Measurements from ENCODE around the gene SLBP.

Gene SLBP

DNA sequence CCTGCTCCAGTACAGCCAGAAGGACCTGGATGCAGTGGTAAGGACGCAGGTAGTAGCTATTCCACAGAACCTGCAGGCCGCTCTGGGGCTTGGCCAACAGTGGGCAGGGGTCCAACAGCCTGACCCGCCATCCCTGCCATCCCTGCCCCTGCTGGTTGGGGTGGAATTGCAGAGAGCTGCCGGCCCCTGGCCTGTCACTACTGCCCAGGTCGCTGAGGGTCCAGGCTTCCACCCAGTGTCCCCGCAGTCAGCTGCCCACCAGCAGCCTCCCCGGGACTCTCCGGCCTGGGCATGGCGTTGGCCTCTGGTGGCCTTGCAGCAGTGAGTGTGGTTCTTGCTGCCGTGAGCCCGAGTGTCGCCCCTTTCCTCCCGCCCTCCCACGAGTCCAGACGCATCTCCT, 25.5 kb upstream of the SLBP start:
- H3K4me3 ChIP-seq, result peak overlapping the region in 5 of 10 experiments; percentile 4 to 36 (median 26); a peak in 7 of 20 replicates

DNA sequence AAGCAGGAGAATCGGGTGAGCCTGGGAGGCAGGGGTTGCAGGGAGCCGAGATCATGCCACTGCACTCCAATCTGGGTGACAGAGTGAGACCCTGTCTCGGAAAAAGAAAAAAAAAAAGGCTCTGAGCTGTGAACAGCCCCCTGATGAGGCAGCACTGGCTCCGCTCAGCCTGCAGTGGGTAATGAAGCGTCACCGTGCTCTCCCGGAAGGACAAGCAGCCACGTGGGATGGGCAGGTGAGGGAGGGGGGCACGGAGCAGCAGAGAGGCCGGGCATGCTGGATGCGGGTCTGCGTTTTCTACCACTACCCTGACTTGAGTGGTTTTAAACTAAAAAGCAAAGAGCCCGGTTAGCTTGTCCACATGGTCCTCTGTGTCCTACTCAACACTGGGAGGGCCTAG, 24.7 kb upstream of the SLBP start:
- peaks cover 29 to 48% (median 38%) of the 10 kb centered on the region in 11 experiments for H3K9me3 ChIP-seq (replicated peaks in 1 of 11)
- H4K20me1 ChIP-seq, result peaks cover 0 to 88% (median 36%) of the 10 kb centered on the region in 11 experiments; a peak in 16 of 22 replicates
- H3K4me3 ChIP-seq, result peak overlapping the region in 1 of 10 experiments; percentile 28; a peak in 2 of 20 replicates
- TF ChIP-seq Cebpa-rat (IDR thresholded peaks at IDR 0.05), result no peak
- no peak overlapping the region for H3K4me2 ChIP-seq
- H3K36me3 ChIP-seq, result peaks cover 75 to 100% (median 99%) of the 10 kb centered on the region in 11 experiments
- H3K27me3 ChIP-seq, result no peaks in the 10 kb centered on the region
- no peak overlapping the region for H3K9ac ChIP-seq
- no peak overlapping the region for H3K27ac ChIP-seq
- peaks cover 18 to 30% (median 26%) of the 10 kb centered on the region in 10 experiments for H3K4me1 ChIP-seq

More for the DNA sequence above, 25.5 kb upstream of the SLBP start:
- peaks cover 18 to 33% (median 30%) of the 10 kb centered on the region in 10 experiments for H3K4me1 ChIP-seq
- peaks cover 29 to 48% (median 38%) of the 10 kb centered on the region in 11 experiments for H3K9me3 ChIP-seq (replicated peaks in 1 of 11)
- no peak overlapping the region for H3K4me2 ChIP-seq
- H3K36me3 ChIP-seq, result peaks cover 68 to 100% (median 99%) of the 10 kb centered on the region in 11 experiments
- TF ChIP-seq Cebpa-rat (IDR thresholded peaks at IDR 0.05), result no peak
- peaks cover 0 to 88% (median 39%) of the 10 kb centered on the region in 11 experiments; a peak in 14 of 22 replicates for H4K20me1 ChIP-seq
- H3K9ac ChIP-seq, result no peak overlapping the region
- no peaks in the 10 kb centered on the region for H3K27me3 ChIP-seq
- H3K27ac ChIP-seq, result no peak overlapping the region

DNA sequence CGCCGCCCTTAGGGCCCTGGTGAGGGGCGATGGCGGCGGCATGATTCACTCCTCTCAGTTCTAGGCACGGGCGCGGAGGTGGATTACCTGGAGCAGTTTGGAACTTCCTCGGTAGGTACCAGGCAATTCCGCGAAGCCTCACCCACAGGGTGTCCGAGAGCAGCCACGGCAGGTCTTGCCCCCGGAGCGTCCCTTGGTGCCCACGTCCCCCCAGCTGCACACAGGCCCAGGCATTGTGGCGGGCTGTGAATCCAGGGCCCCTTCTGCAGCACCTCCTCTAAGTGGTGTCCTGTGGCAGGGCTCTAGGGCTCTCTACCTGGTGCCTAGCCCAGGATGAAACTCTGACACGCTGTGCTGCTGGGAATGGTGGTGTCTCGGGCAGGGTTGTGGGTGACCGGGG, 23.1 kb upstream of the SLBP start:
- no peak overlapping the region for H3K27ac ChIP-seq
- peaks cover 83 to 100% (median 99%) of the 10 kb centered on the region in 11 experiments for H3K36me3 ChIP-seq
- H3K4me3 ChIP-seq, result no peak overlapping the region
- no peak overlapping the region for H3K9ac ChIP-seq
- H3K4me1 ChIP-seq, result peaks cover 5 to 25% (median 11%) of the 10 kb centered on the region in 10 experiments
- peaks cover 29 to 48% (median 38%) of the 10 kb centered on the region in 11 experiments for H3K9me3 ChIP-seq (replicated peaks in 1 of 11)
- no peak overlapping the region for H3K4me2 ChIP-seq
- H3K27me3 ChIP-seq, result no peaks in the 10 kb centered on the region
- peaks cover 0 to 88% (median 36%) of the 10 kb centered on the region in 11 experiments; a peak in 17 of 22 replicates for H4K20me1 ChIP-seq
- no peak for TF ChIP-seq Cebpa-rat (IDR thresholded peaks at IDR 0.05)

DNA sequence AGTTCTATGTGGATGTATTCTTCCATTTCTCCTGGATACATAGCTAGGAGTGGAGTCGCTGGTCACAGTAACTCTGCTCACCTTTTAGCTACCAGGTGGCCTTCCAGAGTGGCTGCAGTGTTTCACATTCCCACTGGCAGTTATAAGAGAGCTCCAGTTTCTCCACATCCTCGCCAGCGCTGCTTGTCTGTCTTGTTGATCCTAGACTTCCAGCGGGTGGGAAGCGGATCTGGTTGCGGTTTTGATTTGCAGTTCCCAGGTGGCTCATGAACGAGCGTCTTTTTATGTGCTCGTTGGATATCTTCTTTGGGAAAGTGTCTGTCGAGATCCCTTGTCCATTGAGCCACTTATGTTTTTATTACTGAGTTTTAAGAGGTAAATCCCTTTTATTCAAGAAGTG, 20.8 kb upstream of the SLBP start:
- Histone ChIP-seq H3K9me3 (replicated peaks in 1 of 11) (peaks cover 21 to 34% (median 24%) of the 10 kb centered on the region in 11 experiments), H3K9ac (peak overlapping the region in 1 of 11 experiments; percentile 24; a peak in 1 of 22 replicates), H3K36me3 (peaks cover 68 to 100% (median 100%) of the 10 kb centered on the region in 11 experiments), H4K20me1 (peaks cover 0 to 93% (median 55%) of the 10 kb centered on the region in 11 experiments; a peak in 18 of 22 replicates), H3K27me3 (no peaks in the 10 kb centered on the region), H3K4me1 (peaks cover 15 to 34% (median 20%) of the 10 kb centered on the region in 10 experiments; a peak in 19 of 20 replicates), H3K4me2 (no peak overlapping the region), H3K4me3 (no peak overlapping the region), H3K27ac (no peak overlapping the region)
- TF ChIP-seq Cebpa-rat (IDR thresholded peaks at IDR 0.05), result no peak

DNA sequence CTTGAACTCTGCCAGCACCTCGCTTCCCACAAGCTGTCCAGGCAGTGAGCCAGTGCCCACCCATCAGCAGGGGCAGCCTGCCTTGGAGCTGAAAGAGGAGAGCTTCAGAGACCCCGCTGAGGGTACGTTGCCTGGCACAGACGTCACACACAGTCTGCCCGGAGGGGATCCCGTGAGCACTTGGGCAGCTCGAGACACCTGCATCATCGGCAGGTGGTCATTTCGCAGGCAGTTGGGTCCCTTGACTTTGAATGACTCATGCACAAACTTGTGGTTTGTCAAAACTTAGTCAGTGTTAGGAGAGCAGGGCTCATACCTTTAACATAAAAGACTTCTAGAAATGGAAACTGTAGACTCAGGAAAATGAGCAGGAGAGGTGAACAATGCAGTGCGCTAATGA, 19.1 kb upstream of the SLBP start:
- Histone ChIP-seq H3K4me3 (no peak overlapping the region), H3K9ac (peak overlapping the region in 2 of 11 experiments; percentile 12 to 29; a peak in 2 of 22 replicates), H3K36me3 (peaks cover 51 to 100% (median 97%) of the 10 kb centered on the region in 11 experiments), H3K27me3 (no peaks in the 10 kb centered on the region), H3K9me3 (replicated peaks in 1 of 11) (peaks cover 4 to 17% (median 6%) of the 10 kb centered on the region in 11 experiments; a peak in 17 of 22 replicates), H3K4me2 (no peak overlapping the region), H3K4me1 (peaks cover 31 to 51% (median 37%) of the 10 kb centered on the region in 10 experiments), H3K27ac (no peak overlapping the region; a peak in 1 of 22 replicates), H4K20me1 (peaks cover 0 to 99% (median 70%) of the 10 kb centered on the region in 11 experiments; a peak in 18 of 22 replicates)
- TF ChIP-seq Cebpa-rat (IDR thresholded peaks at IDR 0.05), result no peak

DNA sequence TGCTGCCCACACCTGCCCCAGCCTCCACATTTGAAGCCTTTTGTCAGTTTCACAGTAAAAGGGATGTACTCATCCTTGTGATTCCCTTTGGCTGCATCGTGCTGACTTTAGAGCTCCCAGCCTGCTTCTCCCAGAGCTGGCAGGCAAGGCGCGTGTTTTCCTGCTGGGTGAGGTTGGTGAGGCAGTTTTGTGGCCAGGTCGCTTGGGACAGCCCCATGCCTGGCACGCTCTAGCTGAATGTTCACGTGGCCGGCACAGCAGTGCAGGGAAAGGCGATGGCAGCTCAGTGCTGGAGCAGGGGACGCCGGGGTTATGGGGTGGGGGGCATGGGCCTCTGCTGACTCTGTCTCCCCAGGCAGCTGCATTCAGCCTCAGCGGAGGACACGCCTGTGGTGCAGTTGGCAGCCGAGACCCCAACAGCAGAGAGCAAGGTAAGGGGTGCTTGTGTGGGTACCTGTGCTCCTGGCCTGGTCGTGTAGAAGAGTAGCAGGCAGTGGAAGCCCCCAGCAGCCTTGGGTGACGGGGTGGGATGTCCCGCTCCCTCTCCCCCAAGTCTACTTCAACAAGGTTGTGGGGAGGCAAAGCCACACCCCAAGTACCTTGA, 18.5 kb upstream of the SLBP start:
- Histone ChIP-seq H3K4me2 (peak overlapping the region in 1 of 11 experiments; percentile 100; a peak in 1 of 22 replicates), H3K9me3 (replicated peaks in 1 of 11) (peaks cover 0 to 11% (median 1%) of the 10 kb centered on the region in 11 experiments; a peak in 13 of 22 replicates), H3K4me1 (peaks cover 36 to 57% (median 42%) of the 10 kb centered on the region in 10 experiments), H3K27me3 (no peaks in the 10 kb centered on the region), H3K27ac (no peak overlapping the region; a peak in 1 of 22 replicates), H3K4me3 (no peak overlapping the region), H3K36me3 (peaks cover 46 to 100% (median 97%) of the 10 kb centered on the region in 11 experiments), H4K20me1 (peaks cover 0 to 99% (median 74%) of the 10 kb centered on the region in 11 experiments; a peak in 18 of 22 replicates), H3K9ac (peak overlapping the region in 2 of 11 experiments; percentile 12 to 29; a peak in 2 of 22 replicates)
- TF ChIP-seq Cebpa-rat (IDR thresholded peaks at IDR 0.05), result no peak

DNA sequence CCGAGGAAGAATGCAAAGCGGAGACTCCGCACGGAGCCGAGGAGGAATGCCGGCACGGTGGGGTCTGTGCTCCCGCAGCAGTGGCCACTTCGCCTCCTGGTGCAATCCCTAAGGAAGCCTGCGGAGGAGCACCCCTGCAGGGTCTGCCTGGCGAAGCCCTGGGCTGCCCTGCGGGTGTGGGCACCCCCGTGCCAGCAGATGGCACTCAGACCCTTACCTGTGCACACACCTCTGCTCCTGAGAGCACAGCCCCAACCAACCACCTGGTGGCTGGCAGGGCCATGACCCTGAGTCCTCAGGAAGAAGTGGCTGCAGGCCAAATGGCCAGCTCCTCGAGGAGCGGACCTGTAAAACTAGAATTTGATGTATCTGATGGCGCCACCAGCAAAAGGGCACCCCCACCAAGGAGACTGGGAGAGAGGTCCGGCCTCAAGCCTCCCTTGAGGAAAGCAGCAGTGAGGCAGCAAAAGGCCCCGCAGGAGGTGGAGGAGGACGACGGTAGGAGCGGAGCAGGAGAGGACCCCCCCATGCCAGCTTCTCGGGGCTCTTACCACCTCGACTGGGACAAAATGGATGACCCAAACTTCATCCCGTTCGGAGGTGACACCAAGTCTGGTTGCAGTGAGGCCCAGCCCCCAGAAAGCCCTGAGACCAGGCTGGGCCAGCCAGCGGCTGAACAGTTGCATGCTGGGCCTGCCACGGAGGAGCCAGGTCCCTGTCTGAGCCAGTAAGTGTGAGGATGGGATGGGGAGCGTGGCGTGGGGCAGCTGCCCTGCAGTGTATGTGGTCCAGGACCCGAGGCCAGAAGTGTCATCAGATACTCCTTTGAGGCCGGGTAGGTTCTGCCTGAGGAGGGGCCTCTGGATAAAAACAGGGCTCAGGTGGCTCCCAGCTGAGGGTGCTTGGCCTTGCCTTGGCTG, 16.2 kb upstream of the SLBP start:
- Histone ChIP-seq H3K27ac (peak overlapping the region in 9 of 11 experiments; percentile 49 to 76 (median 65); a peak in 20 of 22 replicates), H3K36me3 (peaks cover 24 to 100% (median 97%) of the 10 kb centered on the region in 11 experiments), H3K4me2 (peak overlapping the region; percentile 58 to 100 (median 90); a peak in 20 of 22 replicates), H3K27me3 (no peaks in the 10 kb centered on the region), H3K9ac (peak overlapping the region; percentile 34 to 70 (median 60); a peak in 19 of 22 replicates), H3K9me3 (replicated peaks in 1 of 11) (no peaks in the 10 kb centered on the region), H3K4me3 (peak overlapping the region in 6 of 10 experiments; percentile 22 to 61 (median 42); a peak in 9 of 20 replicates), H4K20me1 (peaks cover 0 to 99% (median 83%) of the 10 kb centered on the region in 11 experiments; a peak in 18 of 22 replicates), H3K4me1 (peaks cover 48 to 80% (median 62%) of the 10 kb centered on the region in 10 experiments)
- no peak for TF ChIP-seq Cebpa-rat (IDR thresholded peaks at IDR 0.05)
